Transverse colon (tissue), 4 donors: Measurements from ENCODE around the gene EEPD1. TPM values are rescaled to one million over a fixed set of nuclear protein-coding genes. Genes with fewer than 3 reads are reported as not detected.

Experiments
- DNase-seq: peaks from one replicate; pipeline ENCODE4 v3.0.0-alpha.2; 2019
- H3K27ac ChIP-seq, 4 donors: fragments of 200-600 bp; sonication (generic); 2 replicates each; pipeline ENCODE4 v1.5.1; 2016 to 2018; ENCODE audit warnings: inconsistent platforms in 4 of 4
- H3K27me3 ChIP-seq: fragments of 200-600 bp; sonication (generic); 2 replicates; pipeline ENCODE4 v1.5.1; 2017; ENCODE audit warnings: inconsistent platforms
- H3K36me3 ChIP-seq, 4 donors: fragments of 200-600 bp; sonication (generic); 2 replicates each; pipeline ENCODE4 v1.5.1; 2017 to 2019; ENCODE audit warnings: inconsistent platforms in 4 of 4
- H3K4me1 ChIP-seq, 4 donors: fragments of 200-600 bp; sonication (generic); 2 replicates each; pipeline ENCODE4 v1.5.1; 2017 to 2020; ENCODE audit warnings: inconsistent platforms in 4 of 4
- H3K4me3 ChIP-seq, 4 donors: fragments of 200-600 bp; sonication (generic); 1 replicate in 1 of 4; 2 replicates in 3 of 4; pipeline versions ENCODE4 v1.5.1 to v1.6.1; 2017 to 2019; ENCODE audit warnings: inconsistent platforms in 4 of 4
- H3K9me3 ChIP-seq, 2 donors: fragments of 200-600 bp; sonication (generic); 2 replicates each; pipeline ENCODE4 v1.5.1; 2017 to 2019; ENCODE audit warnings: inconsistent platforms in 2 of 2
- EP300 ChIP-seq: sonication (generic); formaldehyde crosslinking; IDR thresholded peaks from one replicate; pipeline ENCODE4 v1.6.1; 2017; ENCODE audit warnings: antibody characterized with exemption, low read depth
- POLR2A ChIP-seq: fragments of 450-650 bp; IDR thresholded peaks from one replicate; pipeline ENCODE4 v1.6.1; 2016; ENCODE audit warnings: antibody characterized with exemption, mild to moderate bottlenecking, moderate library complexity
- POLR2AphosphoS5 ChIP-seq, 3 donors: sonication (generic); formaldehyde crosslinking; IDR thresholded peaks; one replicate each; pipeline ENCODE4 v1.6.1; 2016; ENCODE audit warnings: antibody characterized with exemption in 3 of 3
- WGBS, 2 donors: methylation state at CpG; one replicate each; pipeline ENCODE4 v1.1.5; 2018; ENCODE audit warnings: low coverage in 1 of 2; 5-methylcytosine and 5-hydroxymethylcytosine counted together
- in situ Hi-C, 4 donors: fragments of 200-750 bp; cut with MboI; loops; one replicate each; pipeline versions ENCODE4 v1.15.0 to v1.15.1; 2017; ENCODE audit warnings: low sequenced_read_pairs in 3 of 4, low pct_ligation_motif_present in 1 of 4, low pct_unique_long_range_greater_than_20kb in 1 of 4
- intact Hi-C: fragments of 100-400 bp; cut with DNase I; formaldehyde crosslinking; loops from one replicate; pipeline ENCODE4 v1.15.1; 2023; ENCODE audit warnings: low total_unique reads
- total RNA-seq, 4 donors: library from RNA; depleted of rRNA; stranded (reverse); fragments of >200 nt; gene quantifications; one replicate each; pipeline ENCODE4 v1.1.0, GENCODE V29; 2016
- TF ChIP-seq, protein P1 (sequence below), 5 experiments: fragments of 200-600 bp in 3 of 5; fragments of 450-650 bp in 2 of 5; sonication (generic) in 3 of 5; IDR thresholded peaks; 1 replicate in 2 of 5; 2 replicates in 3 of 5; pipeline ENCODE4 v1.5.1; 2016 to 2017; ENCODE audit warnings: antibody characterized with exemption in 5 of 5, inconsistent platforms in 3 of 5, mild to moderate bottlenecking in 2 of 5, moderate library complexity in 1 of 5

The EEPD1 gene
- total RNA-seq, 4 donors from 2014 or later, result 16.2 to 36.2 (median 25.2) TPM

DNA sequence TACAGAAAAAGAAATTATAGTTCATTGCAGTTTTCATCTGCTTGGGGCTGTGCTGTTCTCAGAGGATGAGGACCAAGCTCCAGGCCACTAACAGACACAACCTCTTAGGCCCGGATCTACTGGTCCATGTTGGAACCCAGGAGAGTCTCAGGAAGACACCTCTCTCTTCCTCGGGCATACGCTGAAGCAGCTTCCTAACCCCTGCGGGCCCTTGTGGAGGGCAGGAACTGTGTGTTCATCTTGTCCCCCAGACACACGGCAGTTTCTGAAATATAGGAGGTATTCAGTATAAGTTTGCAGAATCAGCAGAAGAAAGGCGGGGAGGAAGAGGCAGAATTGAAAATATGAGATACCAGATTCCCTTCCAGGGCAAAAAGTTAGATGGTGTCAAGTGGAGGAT lies 78.4 kb downstream of the EEPD1 start:
- no peak for DNase-seq
- no peak overlapping the region for H3K27ac ChIP-seq
- no peaks in the 10 kb centered on the region for H3K9me3 ChIP-seq
- H3K27me3 ChIP-seq, result no peaks in the 10 kb centered on the region
- H3K4me1 ChIP-seq, result peaks cover 7 to 31% (median 21%) of the 10 kb centered on the region in 4 donors
- TF ChIP-seq POLR2A (no peak), EP300 (no peak)
- in situ Hi-C loops (no loop called here), intact Hi-C loops (no loop called here)
- no peak overlapping the region for H3K4me3 ChIP-seq
- no peaks in the 10 kb centered on the region for H3K36me3 ChIP-seq
- 84 to 93% methylated on average over 2 to 6 of the region's 6 CpGs for WGBS, 2 donors

DNA sequence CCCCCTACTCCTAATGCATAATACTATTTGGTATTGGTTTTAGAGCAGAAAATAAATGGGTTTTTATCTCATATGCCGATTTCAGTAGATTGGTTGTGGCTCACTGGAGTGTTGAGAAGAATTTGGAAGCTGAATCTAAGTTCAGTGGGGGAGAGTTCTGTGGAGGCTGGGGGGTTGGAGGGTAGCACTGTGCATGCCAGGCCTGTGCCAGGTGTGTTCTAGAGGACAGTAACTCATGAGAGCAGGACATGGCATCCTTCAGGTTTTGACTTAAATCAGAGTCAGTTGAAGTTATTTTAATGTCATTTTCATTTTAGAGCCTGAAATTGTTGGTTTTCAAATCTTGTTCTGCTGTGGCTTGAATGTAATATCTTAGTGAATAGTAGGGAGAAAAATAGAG lies 79.5 kb downstream of the EEPD1 start:
- Histone ChIP-seq H3K4me3 (no peak overlapping the region), H3K27me3 (no peaks in the 10 kb centered on the region), H3K9me3 (no peaks in the 10 kb centered on the region), H3K27ac (peak overlapping the region in 2 of 4 donors; percentile 3 to 30), H3K36me3 (no peaks in the 10 kb centered on the region), H3K4me1 (peaks cover 5 to 21% (median 19%) of the 10 kb centered on the region in 4 donors)
- in situ Hi-C loops, result no loop called here
- DNase-seq, result no peak
- WGBS, 2 donors, result 64 to 100% methylated on average over 1 of the region's 1 CpG
- TF ChIP-seq POLR2A (no peak), POLR2AphosphoS5 (IDR thresholded peaks at IDR 0.05) (no peak), EP300 (no peak)
- TF ChIP-seq, protein P1, sequence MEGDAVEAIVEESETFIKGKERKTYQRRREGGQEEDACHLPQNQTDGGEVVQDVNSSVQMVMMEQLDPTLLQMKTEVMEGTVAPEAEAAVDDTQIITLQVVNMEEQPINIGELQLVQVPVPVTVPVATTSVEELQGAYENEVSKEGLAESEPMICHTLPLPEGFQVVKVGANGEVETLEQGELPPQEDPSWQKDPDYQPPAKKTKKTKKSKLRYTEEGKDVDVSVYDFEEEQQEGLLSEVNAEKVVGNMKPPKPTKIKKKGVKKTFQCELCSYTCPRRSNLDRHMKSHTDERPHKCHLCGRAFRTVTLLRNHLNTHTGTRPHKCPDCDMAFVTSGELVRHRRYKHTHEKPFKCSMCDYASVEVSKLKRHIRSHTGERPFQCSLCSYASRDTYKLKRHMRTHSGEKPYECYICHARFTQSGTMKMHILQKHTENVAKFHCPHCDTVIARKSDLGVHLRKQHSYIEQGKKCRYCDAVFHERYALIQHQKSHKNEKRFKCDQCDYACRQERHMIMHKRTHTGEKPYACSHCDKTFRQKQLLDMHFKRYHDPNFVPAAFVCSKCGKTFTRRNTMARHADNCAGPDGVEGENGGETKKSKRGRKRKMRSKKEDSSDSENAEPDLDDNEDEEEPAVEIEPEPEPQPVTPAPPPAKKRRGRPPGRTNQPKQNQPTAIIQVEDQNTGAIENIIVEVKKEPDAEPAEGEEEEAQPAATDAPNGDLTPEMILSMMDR (IDR thresholded peaks at IDR 0.05), result no peak
- intact Hi-C loops, result no loop called here

DNA sequence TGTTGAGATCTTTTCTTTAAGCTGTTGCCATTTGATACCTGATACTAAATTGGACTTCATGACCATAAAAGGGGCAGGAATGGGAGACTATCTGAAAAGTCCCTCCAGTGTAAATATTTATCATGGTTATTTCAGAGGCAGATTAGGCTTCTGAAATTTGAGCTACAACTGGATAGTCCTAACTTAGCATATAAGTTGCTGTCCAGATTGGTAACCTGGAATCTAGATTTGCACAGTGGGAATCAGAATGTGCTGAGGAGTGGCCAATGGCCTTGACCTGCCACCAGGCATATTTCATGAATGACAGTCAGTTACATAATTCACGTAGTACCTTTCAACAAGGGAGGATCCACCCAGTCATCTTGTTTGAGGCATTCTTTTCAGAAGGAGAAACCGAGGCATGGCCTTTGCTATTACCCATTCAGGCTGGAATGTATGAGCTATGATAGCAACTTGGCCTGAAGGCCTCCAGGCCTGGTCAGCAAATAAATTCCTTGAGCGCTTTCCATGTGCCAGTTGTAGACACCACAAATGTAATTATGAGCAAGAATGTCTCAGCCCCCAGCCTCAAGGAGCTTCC lies 80.0 kb downstream of the EEPD1 start:
- TF ChIP-seq POLR2AphosphoS5 (IDR thresholded peaks at IDR 0.05), result no peak
- TF ChIP-seq, protein P1 (IDR thresholded peaks at IDR 0.05), result no peak
- TF ChIP-seq EP300, result no peak
- no peak for TF ChIP-seq POLR2A
- Histone ChIP-seq H3K36me3 (no peaks in the 10 kb centered on the region), H3K27ac (peak overlapping the region in 2 of 4 donors; percentile 3 to 30), H3K27me3 (no peaks in the 10 kb centered on the region), H3K4me3 (no peak overlapping the region), H3K9me3 (no peaks in the 10 kb centered on the region), H3K4me1 (peaks cover under 1 to 16% (median 15%) of the 10 kb centered on the region in 4 donors)
- DNase-seq, result no peak
- intact Hi-C loops, result no loop called here
- in situ Hi-C loops, result no loop called here
- 20 to 56% methylated on average over 1 to 3 of the region's 3 CpGs for whole genome bisulfite sequencing, 2 donors

DNA sequence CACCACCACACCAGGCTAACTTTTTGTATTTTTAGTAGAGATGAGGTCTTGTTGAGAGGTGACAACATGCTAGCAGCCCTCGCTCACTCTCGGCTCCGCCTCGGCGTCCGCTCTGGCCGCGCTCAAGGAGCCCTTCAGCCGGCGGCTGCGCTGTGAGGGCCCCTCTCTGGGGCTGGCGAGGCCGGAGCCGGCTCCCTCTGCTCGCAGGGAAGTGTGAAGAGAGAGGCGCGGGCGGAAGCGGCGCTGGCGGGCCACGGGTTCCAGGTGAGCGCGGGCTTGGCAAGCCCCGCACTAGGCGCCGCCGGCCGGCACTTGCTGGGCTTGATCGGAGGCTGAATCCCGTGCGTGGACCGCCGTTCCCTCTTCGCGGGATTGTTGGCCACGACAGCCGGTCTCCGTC lies 83.0 kb downstream of the EEPD1 start:
- Histone ChIP-seq H3K4me3 (no peak overlapping the region), H3K27ac (no peak overlapping the region)
- in situ Hi-C loops, result no loop called here

More for the DNA sequence above, 83.0 kb downstream of the EEPD1 start:
- H3K27me3 ChIP-seq, result no peaks in the 10 kb centered on the region
- H3K4me1 ChIP-seq, result peaks cover 0 to 14% (median 14%) of the 10 kb centered on the region in 4 donors
- intact Hi-C loops, result no loop called here
- WGBS, 2 donors, result 98% methylated on average over 39 of the region's 39 CpGs; no CpG with 5 or more reads in 1 of the 2 donors
- no peaks in the 10 kb centered on the region for H3K9me3 ChIP-seq
- TF ChIP-seq POLR2AphosphoS5 (IDR thresholded peaks at IDR 0.05), result no peak
- no peak for TF ChIP-seq POLR2A
- TF ChIP-seq, protein P1 (IDR thresholded peaks at IDR 0.05), result no peak
- no peak for TF ChIP-seq EP300
- DNase-seq, result no peak
- peaks cover 0 to 2% (median 0%) of the 10 kb centered on the region in 4 donors for H3K36me3 ChIP-seq
